Measurements from ENCODE around the gene HLA-DPA1.
"Not testable (repeated sequence)": the region's sequence is repeated elsewhere in the genome, so short reads cannot be mapped to it uniquely, and the experiment has no call there.

HLA-DPA1 gene

DNA sequence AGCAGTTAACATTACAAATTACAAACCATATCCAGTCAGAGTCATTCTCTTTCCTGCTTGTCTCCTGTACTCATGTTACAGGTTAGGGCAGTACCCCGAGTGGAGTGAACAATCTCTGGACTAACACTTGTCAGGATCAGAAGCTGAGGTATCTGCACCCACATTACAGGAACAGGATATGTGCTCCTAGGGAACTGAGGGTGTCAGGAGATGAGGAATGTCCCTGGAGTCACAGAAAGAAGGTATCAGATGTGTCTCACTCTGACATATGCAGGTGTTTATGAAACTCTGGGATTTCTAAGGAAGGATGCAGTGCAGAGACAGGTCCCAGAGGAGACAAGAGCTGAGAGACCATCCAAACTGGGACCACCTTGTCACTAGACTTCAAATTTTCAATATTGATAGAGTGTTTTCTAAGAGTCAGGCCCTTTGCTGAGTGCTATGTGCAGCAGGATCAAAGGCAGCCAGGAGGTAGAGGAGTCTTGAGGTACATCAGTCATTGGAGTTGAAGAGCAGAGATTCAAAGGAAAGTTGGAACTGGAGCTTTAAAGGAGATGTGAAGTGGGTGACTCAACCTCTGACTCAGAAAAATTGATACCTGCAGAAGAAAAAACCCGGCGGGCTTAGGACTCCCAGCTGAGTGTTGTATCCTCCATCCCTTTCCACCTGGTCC lies 14.9 kb upstream of the HLA-DPA1 start:
- no peak for DNase-seq

- no peak for DNase-seq
These were observed 12.2 kb upstream of the HLA-DPA1 start for GRCh38 chr6:33085627-33086026.

DNA sequence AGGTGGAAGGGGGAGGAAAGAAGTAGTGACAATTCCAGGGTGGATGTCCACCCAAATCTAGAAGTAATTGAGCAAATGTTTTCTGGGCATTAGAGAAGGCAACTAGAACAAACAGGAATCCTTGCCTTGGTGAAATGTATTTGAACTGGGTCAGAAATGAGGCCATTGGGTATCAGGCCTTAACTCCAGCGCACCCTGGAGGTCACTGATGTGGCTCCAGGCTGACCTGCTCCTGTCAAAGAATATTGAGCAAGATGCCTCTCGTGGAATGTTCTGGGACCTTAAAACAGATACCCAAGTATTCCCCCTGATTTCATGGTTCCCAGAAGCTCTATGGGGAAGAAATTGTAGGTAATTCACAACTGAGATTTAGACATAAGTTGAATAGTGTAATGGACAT lies 9.3 kb upstream of the HLA-DPA1 start:
- no peak for DNase-seq

DNA sequence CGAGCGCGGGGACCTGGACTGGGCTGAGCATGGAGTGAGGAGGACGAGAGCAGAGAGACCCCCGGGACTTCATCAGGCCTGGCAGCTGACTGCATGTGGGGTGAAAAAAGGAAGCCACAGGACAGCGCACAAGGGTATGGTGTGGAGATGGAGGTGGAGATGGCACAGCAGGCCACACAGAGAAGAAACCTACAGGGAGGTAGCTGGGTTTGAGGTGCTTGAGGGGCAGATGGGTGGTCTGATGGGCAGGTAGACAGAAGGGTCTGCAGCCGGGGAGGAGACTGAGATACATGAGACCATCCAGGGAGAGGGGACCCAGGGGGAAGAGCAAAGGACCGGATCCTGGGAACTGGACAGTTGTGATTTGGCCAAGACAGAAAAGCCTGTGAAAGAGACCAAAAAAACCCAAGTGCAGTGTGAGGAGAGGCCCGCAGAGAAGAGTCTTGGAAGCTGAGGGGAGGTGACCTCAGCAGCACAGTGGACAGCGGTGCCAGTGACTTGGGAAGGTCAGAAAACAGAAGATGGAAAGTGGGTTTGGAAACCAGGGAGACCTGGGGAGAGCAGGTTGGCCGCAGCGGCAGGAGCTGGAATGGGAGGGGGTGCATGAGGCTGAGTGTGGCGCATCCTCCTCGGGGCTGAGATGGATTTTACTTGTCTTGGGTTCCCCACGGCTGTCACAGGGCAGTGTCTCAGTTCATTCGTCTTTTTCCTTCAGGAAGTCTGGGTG lies 7.8 kb upstream of the HLA-DPA1 start:
- DNase-seq, result no peak

DNA sequence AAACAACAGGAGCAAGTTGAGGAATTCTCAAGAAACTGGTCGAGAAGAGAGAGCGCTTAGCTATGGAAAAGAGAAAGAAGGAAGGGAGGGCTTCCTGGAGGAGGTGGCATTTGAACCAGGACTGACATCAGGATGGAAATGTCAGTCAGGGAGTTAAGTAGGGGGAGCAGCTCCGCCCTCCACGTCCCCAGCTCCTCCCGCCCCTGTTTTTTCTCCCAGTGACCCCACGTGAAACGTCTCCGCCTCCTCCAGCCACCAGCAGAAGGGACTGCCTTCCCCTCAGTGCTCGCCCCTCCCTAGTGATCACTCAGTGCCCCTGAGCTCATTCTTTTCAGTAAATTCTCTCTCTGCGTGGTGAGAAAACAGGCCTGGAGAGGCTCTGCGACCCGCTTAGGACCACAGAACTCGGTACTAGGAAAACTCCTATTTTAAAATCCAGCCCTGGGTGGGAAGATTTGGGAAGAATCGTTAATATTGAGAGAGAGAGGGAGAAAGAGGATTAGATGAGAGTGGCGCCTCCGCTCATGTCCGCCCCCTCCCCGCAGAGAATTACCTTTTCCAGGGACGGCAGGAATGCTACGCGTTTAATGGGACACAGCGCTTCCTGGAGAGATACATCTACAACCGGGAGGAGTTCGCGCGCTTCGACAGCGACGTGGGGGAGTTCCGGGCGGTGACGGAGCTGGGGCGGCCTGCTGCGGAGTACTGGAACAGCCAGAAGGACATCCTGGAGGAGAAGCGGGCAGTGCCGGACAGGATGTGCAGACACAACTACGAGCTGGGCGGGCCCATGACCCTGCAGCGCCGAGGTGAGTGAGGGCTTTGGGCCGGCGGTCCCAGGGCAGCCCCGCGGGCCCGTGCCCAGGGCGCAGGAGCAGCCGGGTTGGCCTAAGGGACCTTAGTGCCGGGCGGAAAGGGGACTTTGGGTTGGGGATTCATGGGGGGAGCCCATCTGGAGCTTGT lies 7.0 kb upstream of the HLA-DPA1 start:
- no peak for DNase-seq

DNA sequence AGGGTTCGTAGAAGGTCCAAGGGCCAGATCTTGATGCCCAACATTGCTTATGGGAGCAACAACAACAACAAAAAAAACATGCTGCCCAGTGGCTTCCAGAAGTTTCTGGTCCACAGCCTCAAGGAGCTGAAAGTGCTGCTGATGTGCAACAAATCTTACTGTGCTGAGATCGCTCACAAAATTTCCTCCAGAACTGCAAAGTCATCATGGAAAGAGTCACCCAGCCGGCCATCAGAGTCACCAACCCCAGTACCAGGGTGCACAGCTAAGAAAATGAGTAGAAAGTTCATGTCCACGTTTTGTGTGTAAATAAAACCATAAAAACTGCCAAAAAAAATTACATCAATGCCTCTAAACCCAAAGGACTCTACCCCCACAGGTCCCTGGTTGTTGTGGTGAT lies 6.1 kb upstream of the HLA-DPA1 start:
- DNase-seq, result no peak

DNA sequence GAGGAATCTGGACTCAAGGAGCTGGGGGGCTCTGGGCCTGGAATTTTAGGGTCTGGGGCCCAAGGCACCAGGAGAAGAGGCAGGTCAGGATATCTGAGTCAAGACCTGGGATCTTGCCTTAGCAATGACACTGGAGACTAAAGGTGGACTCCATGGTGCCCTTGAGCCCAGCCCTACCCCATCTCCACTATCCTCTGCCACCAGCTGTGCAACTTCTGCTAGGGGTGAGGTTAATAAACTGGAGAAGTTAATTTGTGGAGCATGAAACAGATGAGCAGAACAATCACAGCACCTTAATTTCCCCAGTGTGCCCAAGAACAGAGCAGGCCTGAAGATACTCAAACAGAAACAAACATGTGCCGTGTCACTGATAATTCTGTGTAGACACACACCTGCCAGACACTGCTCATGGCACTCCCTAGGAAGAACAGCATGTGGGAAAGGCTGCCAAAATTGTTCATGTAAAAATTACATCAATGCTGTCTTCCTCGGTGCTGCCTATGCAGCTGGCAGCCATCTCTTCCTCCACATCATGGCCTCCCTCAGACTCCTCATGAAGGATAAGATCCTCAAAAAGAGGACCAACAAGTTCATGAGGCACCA lies 5.6 kb upstream of the HLA-DPA1 start:
- no peak for DNase-seq

DNA sequence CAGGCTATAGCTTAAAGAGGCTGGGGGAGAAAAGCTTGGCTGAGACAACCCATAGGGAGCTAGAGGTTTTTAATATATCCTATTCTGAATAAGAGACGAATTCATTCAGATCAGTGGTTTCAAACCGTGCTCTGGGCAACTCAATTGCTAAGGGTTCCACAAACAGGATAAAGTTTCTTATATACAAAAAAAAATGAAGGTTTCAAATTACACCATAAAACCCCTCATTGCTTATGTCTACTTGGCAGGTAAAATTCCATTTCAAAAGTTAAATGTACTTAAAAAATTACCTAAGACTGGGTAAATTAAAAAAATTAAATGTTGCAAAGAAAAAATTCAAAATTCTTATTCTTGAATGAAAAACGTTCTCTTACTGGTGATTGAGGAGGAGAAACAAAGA lies 5.0 kb upstream of the HLA-DPA1 start:
- DNase-seq, result no peak

- no peak for DNase-seq
These were observed 4.5 kb upstream of the HLA-DPA1 start for GRCh38 chr6:33077908-33078307.

GRCh38 chr6:33076406-33076934 lies 3.0 kb upstream of the HLA-DPA1 start:
- no peak for DNase-seq

DNA sequence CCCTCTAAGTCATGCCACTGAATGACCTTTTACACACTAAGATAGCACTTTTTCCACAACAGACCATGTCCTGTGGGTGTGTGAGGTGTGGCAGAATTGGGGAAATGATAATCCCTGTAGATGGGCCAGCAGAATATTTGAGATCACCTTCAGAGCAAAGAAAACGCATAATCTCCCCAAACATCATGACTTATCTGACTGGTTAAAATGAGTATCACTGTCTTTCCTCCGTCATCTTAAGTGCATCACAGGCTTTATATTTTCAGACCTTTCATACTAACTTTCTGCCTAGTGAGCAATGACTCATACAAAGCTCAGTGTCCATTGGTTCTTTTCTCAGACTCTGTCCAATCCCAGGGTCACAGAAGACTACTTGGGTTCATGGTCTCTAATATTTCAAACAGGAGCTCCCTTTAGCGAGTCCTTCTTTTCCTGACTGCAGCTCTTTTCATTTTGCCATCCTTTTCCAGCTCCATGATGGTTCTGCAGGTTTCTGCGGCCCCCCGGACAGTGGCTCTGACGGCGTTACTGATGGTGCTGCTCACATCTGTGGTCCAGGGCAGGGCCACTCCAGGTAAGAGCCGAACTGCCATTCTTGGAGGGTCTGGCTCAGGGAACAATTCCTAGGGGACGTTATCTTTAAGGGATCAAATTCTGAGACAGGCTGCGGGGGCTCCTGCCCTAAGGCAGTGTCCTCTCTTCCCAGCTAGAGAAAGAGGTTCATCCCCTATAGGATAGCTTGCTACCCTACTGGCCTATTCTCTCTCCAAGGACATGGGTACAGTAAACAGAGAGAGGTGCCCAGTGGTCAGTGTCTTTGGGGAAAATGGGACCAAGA lies 2.3 kb upstream of the HLA-DPA1 start, which contains the start of gene HLA-DPB1:
TSS of gene HLA-DPB1 (plus strand) at position 423 of the 838 bp plus-strand sequence. CDS start at position 475, 52 bp downstream.
- no peak for DNase-seq

DNA sequence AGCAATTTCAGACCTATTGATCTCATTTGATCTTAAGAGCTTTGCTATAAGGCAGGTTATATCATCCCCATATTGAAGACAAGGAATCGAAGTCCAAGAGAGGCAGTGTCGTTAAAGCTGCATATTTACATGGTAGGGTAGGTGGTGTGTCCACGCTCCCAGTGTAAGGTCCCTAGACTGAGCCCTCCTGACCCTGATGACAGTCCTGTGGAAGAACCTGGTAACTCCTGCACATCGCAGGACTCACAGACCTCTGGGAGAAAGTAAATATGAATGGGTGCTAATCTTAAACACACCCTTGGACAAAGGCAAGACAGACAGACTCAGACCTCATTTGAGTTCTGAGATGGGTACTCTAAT lies 1.7 kb upstream of the HLA-DPA1 start:
- no peak for DNase-seq

DNA sequence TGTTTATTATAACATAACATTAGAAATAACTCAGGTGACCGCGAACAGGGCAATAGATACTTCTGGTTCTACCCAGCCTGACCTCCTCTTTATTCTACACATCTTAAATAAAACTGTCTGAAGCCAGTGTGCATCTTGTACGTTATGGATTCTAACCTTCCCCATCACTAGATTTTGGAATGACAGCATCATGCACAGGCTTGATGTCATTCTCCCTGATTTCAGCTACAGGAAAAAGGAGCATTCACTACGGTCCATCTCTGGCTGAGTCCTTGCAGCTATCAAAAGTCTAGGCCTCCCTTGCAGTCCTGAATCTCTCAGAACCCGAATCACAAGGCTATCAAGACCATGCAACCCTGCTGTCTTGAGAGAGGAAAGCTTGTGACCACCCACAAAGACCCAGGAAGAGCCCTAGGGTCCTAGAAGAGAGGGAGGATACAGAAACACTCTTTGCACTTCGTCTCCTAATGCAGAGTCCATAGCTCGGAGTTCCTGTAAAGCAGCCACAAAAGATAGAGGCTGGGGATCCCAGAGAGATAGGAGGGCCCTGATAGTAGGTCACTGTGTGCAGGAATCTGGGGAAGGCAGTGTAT lies 845 bp downstream of the HLA-DPA1 start:
- DNase-seq, result no peak

DNA sequence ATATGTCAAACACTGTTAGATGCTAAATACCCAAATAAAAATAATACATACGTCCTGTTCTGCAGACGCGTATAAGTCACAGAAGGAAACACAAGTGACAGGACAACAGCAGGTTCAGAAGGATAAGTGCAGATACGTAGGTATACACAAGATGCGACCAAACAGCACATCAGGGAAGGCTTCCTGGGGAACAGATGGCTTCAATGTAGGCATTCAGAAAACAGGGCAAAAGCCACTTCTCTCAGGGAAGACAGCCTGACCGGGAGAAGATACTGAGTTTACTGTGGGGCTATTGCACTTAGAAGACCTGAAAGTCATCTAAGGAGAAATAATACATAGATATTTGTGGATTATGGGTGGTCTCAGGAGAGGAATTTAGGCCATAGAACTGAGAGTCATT lies 1.9 kb downstream of the HLA-DPA1 start:
- DNase-seq, result no peak

GRCh38 chr6:33070909-33071308 lies 2.5 kb downstream of the HLA-DPA1 start:
- no peak for DNase-seq

GRCh38 chr6:33069021-33069738 lies 4.3 kb downstream of the HLA-DPA1 start:
- DNase-seq, result no peak

GRCh38 chr6:33066917-33067521 lies 6.4 kb downstream of the HLA-DPA1 start:
- DNase-seq, result no peak

GRCh38 chr6:33065312-33065711 lies 8.1 kb downstream of the HLA-DPA1 start:
- no peak for DNase-seq

- no peak for DNase-seq
These were observed 8.7 kb downstream of the HLA-DPA1 start for GRCh38 chr6:33064723-33065122.

GRCh38 chr6:33063435-33063834 lies 10.0 kb downstream of the HLA-DPA1 start:
- not testable (repeated sequence) for DNase-seq

Data from activated effector memory CD4-positive, alpha-beta T cell treated with Interleukin-2 at 50 U/mL for 16 hours (primary cell).